ENCODE results near the gene NF1. TPM values are rescaled to one million over a fixed set of nuclear protein-coding genes. Genes with fewer than 3 reads are reported as not detected.

Gene NF1
- total RNA-seq, 1 donor from 2014 or later, result 53.1 TPM

GRCh38 chr17:31061678-31062077 is 33.1 kb upstream of the NF1 start:
- Histone ChIP-seq H3K9me3 (no peaks in the 10 kb centered on the region), H3K4me1 (no peaks in the 10 kb centered on the region), H3K27me3 (ENCODE audit: low read depth) (no peaks in the 10 kb centered on the region), H3K4me3 (no peak overlapping the region), H3K27ac (no peak overlapping the region), H3K36me3 (no peaks in the 10 kb centered on the region)
- peak in 1 of 2 donors; percentile 13 for ATAC-seq
- intact Hi-C loops (cut with DNase I), result no loop called here
- no peak for TF ChIP-seq CTCF (IDR thresholded peaks at IDR 0.05)
- no peak for DNase-seq

GRCh38 chr17:31062346-31062745 is 32.4 kb upstream of the NF1 start:
- Histone ChIP-seq H3K9me3 (no peaks in the 10 kb centered on the region), H3K27ac (no peak overlapping the region), H3K4me3 (no peak overlapping the region), H3K27me3 (ENCODE audit: low read depth) (no peaks in the 10 kb centered on the region), H3K36me3 (no peaks in the 10 kb centered on the region), H3K4me1 (peaks cover 4% of the 10 kb centered on the region)
- TF ChIP-seq CTCF (IDR thresholded peaks at IDR 0.05), result no peak
- DNase-seq, result no peak
- intact Hi-C loops (cut with DNase I), result no loop called here
- ATAC-seq, result no peak

GRCh38 chr17:31064707-31065106 is 30.1 kb upstream of the NF1 start:
- ATAC-seq (no peak), DNase-seq (no peak)
- Histone ChIP-seq H3K27ac (no peak overlapping the region), H3K36me3 (no peaks in the 10 kb centered on the region), H3K27me3 (ENCODE audit: low read depth) (no peaks in the 10 kb centered on the region), H3K4me3 (no peak overlapping the region), H3K9me3 (no peaks in the 10 kb centered on the region), H3K4me1 (peaks cover 18% of the 10 kb centered on the region)
- intact Hi-C loops (cut with DNase I), result no loop called here
- no peak for TF ChIP-seq CTCF (IDR thresholded peaks at IDR 0.05)

DNA sequence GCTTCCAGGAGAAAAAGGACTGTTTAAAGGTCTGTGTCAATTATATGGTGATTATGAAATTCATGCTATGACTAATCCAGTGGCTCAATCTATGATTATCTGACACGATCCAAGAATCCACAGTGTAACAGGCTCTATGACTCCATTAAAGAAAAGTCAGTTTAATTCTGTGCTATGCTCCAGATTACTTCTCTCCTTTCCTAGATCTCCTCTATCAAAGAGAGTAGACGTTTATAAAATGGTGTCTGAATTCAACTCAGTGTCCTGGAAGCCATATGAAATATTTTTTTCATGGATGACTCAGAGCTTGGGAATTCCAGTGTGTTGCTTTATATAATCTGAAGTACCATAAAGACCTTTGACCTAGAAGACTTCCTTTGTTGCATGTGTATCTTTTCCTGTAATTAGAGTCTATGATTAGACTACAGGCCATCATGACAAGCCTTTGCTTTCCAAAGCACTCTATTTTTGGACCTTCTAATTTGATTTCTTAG is 27.0 kb upstream of the NF1 start:
- H3K27ac ChIP-seq, result peak overlapping the region; percentile 34
- H3K9me3 ChIP-seq, result no peaks in the 10 kb centered on the region
- no peaks in the 10 kb centered on the region for H3K27me3 ChIP-seq (ENCODE audit: low read depth)
- H3K4me3 ChIP-seq, result no peak overlapping the region
- peak; percentile 68 to 78 for ATAC-seq
- no peak for TF ChIP-seq CTCF (IDR thresholded peaks at IDR 0.05)
- intact Hi-C loops (cut with DNase I), result no loop called here
- DNase-seq, result no peak
- no peaks in the 10 kb centered on the region for H3K36me3 ChIP-seq
- H3K4me1 ChIP-seq, result peaks cover 18% of the 10 kb centered on the region

DNA sequence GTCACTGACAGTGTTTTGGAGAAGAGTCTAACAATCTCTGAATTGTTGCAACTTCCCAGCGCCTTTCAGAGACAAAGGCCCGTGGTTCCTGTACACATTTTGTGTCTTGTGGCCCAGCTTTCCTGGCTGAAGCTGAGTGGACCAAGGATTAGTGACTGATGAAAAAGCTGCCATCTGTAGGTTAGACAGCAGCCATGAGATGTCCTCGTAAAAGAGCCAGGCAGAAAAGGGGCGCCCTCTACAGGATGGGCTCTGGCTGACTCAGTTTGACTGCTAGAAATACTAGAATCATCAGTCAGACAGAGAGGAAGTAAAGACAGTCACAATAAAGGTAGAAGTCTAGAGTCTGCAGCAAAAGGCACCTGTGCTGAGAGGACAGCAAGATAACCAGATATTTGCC is 26.5 kb upstream of the NF1 start:
- DNase-seq (no peak), ATAC-seq (peak; percentile 56 to 67)
- Histone ChIP-seq H3K27ac (peak overlapping the region; percentile 34), H3K4me3 (no peak overlapping the region), H3K27me3 (ENCODE audit: low read depth) (no peaks in the 10 kb centered on the region), H3K9me3 (no peaks in the 10 kb centered on the region), H3K4me1 (peaks cover 18% of the 10 kb centered on the region), H3K36me3 (no peaks in the 10 kb centered on the region)
- TF ChIP-seq CTCF (IDR thresholded peaks at IDR 0.05), result no peak
- intact Hi-C loops (cut with DNase I), result no loop called here

GRCh38 chr17:31072186-31072585 is 22.6 kb upstream of the NF1 start:
- Histone ChIP-seq H3K9me3 (no peaks in the 10 kb centered on the region), H3K36me3 (no peaks in the 10 kb centered on the region), H3K4me1 (peaks cover 16% of the 10 kb centered on the region), H3K27ac (no peak overlapping the region), H3K4me3 (no peak overlapping the region), H3K27me3 (ENCODE audit: low read depth) (no peaks in the 10 kb centered on the region)
- TF ChIP-seq CTCF (IDR thresholded peaks at IDR 0.05), result no peak
- intact Hi-C loops (cut with DNase I), result no loop called here
- DNase-seq (no peak), ATAC-seq (no peak)

Data from lower lobe of right lung (tissue), 2 donors.